GM21515 (cell line): ENCODE measurements around the gene VWA8.
"Not testable (repeated sequence)": the region's sequence is repeated elsewhere in the genome, so short reads cannot be mapped to it uniquely, and the experiment has no call there.

Source experiments
- ATAC-seq: cut with Tn5 transposase; IDR thresholded peaks from one replicate; pipeline ENCODE4 v1.9.1; 2021; ENCODE audit not compliant: unreplicated experiment

VWA8 gene

GRCh38 chr13:41969072-41969471, 8.2 kb upstream of the VWA8 start:
- no peak for ATAC-seq

GRCh38 chr13:41966671-41967070, 5.8 kb upstream of the VWA8 start:
- no peak for ATAC-seq

GRCh38 chr13:41962994-41963393, 2.1 kb upstream of the VWA8 start:
- ATAC-seq = no peak

- ATAC-seq = no peak
These were observed 504 bp upstream of the VWA8 start for GRCh38 chr13:41961466-41961760.

- no peak for ATAC-seq
These were observed 685 bp downstream of the VWA8 start for GRCh38 chr13:41960211-41960636.

GRCh38 chr13:41956272-41956671, 4.6 kb downstream of the VWA8 start:
- no peak for ATAC-seq

GRCh38 chr13:41955605-41956004, 5.3 kb downstream of the VWA8 start:
- no peak for ATAC-seq

GRCh38 chr13:41954226-41954625, 6.7 kb downstream of the VWA8 start:
- no peak for ATAC-seq

GRCh38 chr13:41952749-41953148, 8.2 kb downstream of the VWA8 start:
- no peak for ATAC-seq

GRCh38 chr13:41949104-41949503, 11.8 kb downstream of the VWA8 start:
- not testable (repeated sequence) for ATAC-seq

GRCh38 chr13:41945926-41946325, 15.0 kb downstream of the VWA8 start:
- ATAC-seq = no peak

GRCh38 chr13:41944635-41945397, 16.1 kb downstream of the VWA8 start:
- ATAC-seq = no peak

- ATAC-seq = no peak
These were observed 16.7 kb downstream of the VWA8 start for GRCh38 chr13:41944229-41944628.

GRCh38 chr13:41942462-41943094, 18.3 kb downstream of the VWA8 start:
- no peak for ATAC-seq

- no peak for ATAC-seq
These were observed 19.7 kb downstream of the VWA8 start for GRCh38 chr13:41941174-41941573.

GRCh38 chr13:41939398-41939797, 21.5 kb downstream of the VWA8 start:
- no peak for ATAC-seq

GRCh38 chr13:41938918-41939317, 22.0 kb downstream of the VWA8 start:
- no peak for ATAC-seq

- no peak for ATAC-seq
These were observed 23.5 kb downstream of the VWA8 start for GRCh38 chr13:41937388-41937787.

GRCh38 chr13:41935501-41935900, 25.4 kb downstream of the VWA8 start:
- no peak for ATAC-seq

GRCh38 chr13:41934994-41935393, 25.9 kb downstream of the VWA8 start:
- no peak for ATAC-seq

- no peak for ATAC-seq
These were observed 26.8 kb downstream of the VWA8 start for GRCh38 chr13:41934120-41934519.

GRCh38 chr13:41931337-41931736, 29.6 kb downstream of the VWA8 start:
- no peak for ATAC-seq

- no peak for ATAC-seq
These were observed 30.8 kb downstream of the VWA8 start for GRCh38 chr13:41930154-41930553.
